Measurements from ENCODE around the gene SIGLEC12.

Gene SIGLEC12

DNA sequence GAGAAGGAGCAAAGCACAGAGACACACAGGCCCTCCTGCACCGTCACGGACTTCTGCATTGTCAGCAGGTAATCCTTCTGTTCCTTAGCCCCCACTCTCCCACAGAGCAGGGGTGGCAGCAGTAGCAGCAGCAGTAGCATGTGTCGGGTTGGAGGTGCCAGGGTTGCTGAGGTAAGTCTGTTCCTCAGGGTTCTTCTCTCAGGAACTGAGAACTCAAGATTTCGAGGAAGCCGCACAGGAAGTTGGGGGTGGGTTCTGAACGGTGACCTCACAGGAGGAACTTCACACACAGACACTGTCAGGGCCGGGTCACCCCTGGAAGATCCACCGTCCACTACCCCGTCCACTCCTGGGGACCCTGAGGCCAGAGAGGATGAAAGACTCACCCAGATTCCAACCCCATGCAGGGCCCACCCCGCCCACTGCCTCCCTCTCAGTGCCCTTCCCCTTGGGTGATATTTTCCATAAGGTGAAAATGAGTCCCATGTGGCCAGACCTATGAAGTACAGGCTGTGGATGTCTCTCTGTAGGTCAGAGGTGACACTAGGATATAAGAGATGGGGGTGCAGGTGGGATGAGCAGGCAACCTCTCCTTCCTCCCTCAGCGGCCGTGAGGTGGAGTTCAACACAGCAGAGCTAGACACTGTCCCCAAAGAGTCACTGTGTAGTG, at the start of gene SIGLEC12:
SIGLEC12 (minus strand) TSS at position 207 of the 670 bp plus-strand sequence; CDS start at position 140, 67 bp downstream.
- peak; percentile 61 for DNase-seq

DNA sequence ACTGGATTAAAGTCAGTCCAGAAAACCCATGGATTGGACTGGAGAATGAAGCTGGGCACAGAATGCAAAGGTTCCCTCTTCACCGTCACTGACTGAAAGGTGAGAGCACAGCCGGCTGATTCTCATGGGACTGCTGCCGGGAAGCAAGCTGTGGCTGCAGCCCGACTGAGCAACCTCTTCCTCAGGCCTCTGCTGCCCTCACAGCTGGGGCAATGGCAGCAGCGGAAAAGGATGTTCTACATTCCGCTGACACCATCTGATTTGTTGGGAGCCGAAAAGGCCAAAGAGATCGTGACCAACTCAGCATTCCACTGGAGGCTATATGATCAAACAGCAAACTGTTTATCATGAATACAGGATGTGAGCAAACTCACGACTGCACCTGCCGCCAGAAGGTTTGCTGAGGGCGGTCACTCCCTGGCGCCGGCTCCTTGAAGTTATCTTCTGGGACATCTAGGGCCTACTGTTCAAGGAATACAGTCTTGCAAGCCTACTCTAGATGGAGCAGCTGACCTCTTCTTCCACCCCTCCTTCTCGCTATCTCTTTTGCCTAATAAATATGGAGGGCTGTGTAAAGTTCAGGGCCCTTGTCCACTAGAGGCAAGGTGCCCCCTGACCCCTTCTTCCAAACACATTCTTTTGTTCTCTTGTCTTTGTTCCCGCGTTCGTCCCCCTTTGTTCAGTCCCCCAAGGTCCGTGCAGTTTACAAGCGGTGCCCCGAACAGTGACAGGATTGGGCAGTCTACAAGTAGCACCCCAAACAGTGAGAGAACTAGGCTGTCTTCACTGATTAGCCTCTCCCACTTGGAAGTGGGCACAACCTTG, 49.5 kb upstream of the SIGLEC12 start:
- DNase-seq, result no peak

DNA sequence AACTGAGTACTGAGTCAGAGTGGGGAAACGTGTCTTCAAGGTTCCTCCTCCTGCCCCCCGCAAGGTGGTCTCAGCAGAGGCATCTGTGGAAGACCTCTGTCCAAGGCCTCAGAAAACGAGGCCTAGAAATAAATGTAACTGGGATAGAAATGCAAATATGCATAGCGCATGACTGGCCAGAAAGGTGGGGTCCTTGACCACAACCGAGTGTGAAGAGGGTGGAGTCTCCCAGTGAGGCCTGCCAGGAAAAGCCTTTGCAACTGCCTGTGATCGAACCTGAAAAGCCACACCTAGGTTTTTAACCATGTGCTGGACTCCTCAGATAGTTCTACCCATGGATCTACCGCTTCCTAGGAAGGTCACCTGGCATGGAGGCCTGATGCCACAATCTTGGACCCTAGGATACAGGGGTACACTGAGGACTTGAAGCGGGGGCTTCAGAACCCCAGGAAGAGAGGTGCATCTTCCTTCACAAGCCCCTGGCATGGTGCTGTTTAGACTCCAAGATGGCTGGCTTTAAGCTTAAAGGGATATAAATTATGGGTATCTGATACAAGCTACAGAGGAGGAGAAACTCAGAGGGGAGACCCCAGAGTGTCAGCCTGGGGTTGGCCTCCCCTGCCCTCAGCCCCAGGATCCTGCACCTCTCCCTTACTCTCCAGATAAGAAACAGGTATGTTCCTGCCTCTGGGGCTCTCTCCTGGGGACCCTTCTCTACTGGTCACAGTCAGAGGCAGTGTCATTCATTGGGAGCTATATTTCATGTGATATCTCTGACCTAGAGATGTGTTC, 48.1 kb upstream of the SIGLEC12 start:
- DNase-seq, result no peak

DNA sequence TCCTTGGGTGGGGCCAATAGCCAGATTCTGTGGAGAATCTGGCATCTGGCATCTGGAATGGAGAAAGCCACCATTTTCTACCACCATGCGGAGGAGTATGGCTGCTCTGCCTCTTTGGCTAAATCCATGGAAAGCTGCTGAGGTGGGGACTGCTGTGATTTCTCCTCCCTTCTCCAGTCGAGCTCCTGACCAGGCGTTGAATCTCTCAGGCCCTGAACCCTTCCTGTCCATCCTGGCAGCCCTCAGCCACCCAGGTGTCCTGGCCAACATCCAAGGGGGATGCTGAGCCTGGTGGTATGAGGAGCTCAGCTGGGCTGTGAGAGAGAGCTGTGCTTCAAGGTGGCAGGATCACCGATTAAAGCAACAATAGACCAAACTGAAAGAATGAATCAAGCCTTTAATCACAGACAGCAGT, 47.3 kb upstream of the SIGLEC12 start:
- DNase-seq, result no peak

DNA sequence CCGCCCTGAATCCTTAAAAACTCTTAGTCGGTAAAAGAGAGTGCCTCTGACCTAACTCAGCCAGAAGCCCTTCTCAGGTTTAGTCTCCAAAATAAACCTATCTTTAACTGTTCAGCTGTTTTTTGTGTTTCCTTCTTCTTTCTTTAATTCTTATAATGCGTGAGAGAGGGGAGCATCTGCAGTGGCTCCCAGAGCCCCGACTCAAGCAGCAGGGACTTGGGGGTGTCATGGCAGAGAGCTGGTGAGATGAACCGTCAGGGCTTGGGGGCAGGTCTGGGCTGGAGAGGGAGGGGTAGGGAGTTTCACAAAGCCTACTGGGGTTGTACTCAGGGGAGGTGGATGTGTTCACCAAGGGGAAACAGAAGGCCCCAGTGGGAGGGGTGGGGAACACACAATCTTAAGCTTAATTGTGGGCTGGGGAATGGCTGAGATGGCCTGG, 46.6 kb upstream of the SIGLEC12 start:
- DNase-seq, result no peak

DNA sequence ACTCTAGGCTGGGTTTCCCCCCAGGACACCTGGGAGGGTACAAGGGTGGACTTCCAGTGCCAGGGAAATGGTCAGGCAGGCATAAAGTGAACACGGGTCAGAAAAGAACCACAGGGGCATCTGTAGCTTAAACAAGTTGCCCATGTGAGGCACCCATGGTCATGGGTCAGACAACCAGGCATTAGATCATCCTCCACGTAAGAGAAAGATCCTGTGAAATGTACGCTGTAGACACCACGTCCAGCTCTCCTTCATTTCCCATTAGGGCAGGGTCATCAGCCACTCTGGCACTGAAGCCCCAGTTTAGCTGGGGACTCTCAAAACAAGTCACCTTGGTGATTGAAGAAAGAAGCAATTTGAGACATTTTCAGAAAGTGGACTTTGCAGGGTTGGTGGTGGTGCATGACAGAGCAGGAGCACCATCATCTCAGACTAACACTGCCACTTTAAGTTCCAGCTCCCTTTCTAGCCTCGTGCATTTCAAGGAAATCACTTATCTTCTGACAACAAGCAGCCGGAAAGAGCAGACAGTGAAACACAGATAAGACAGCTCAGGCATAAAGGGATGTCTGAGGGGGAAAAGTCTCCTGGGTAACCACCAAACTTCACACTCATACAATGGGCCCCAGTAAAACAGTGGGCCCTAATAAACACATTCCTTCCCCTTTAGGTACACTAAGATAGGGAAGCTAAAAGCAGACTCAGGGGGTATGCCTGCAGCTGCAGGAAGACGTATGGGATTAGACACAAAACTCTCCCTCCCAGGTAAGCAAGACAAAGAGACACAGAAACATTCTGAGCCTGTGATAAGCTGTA, 46.0 kb upstream of the SIGLEC12 start:
- DNase-seq, result no peak

DNA sequence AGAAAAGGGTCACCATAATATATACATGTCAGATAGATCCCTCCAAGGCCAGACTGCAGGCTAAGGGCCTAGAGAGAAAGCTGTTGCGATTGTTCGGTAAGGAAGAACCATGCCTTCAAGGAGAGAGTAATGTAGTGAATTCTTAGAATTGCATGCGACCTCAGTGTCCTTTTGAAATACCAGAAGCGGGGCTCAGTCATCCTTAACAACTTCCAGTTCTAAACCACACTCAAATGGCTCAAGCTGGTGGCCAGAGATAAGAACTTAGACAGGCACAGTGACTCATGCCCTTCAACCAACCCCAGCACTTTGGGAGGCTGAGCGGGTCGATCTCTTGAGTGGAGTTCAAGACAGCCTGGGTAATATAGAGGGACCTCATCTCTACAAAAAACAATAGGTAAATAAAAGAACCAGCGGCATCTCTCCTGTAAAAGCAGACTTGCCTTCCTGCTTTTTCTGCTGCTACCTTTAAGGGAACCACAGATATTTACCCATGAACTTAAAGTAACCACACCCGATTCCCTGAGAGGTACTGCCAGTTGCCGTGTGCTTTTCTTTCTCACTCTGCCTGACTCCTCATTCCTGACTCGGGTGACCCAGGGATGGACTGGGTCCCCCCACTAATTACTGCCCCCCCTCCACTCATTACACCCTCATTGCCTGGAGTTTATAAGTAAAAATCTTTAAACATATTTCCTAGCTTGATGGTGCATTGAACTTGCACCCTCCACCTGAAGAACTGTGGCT, 45.2 kb upstream of the SIGLEC12 start:
- DNase-seq, result no peak

DNA sequence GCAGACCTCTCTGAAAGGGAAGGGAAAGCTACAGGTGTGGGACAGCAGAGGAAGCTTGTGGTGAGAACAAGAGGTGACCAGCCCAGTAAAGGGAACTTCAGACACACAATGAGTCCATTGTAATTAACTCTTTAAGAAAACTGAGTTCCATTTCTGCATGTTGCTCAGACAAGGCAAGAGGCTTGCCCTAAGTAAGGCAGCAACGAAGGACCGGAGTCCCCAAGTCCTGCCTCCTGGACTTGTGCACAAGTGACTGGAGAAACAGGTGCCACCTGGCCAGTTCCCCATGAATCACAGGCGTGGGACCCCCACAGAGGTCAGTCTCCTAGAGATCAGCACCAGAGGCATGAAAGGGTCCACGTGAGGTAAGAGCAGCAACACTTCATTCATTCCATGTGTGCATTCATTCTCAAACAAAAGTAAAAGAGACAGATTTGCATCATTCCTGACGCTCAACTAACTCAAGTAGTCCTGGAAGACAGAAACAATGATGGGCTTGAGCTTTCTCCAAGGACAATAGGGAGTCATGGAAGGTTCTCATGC, 44.6 kb upstream of the SIGLEC12 start:
- DNase-seq, result no peak

DNA sequence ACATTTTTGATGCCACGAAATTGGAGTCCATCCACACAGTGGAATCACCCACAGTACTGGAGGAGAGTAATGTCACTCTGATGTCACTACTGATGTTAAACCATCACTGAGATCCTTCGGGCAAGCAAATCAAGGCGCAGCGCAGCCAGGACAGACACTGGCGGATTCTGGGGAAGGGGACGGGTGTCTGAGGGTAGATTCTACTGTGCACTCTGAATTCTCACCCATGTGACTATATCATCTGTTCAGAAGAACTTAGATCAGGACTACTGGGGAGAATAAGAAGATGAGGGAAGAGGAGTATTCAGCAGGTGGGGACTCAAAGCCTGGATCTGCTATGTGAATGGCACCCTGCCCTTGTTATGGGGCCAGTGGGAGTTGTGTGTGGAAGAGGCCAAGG, 42.4 kb upstream of the SIGLEC12 start:
- DNase-seq, result no peak

DNA sequence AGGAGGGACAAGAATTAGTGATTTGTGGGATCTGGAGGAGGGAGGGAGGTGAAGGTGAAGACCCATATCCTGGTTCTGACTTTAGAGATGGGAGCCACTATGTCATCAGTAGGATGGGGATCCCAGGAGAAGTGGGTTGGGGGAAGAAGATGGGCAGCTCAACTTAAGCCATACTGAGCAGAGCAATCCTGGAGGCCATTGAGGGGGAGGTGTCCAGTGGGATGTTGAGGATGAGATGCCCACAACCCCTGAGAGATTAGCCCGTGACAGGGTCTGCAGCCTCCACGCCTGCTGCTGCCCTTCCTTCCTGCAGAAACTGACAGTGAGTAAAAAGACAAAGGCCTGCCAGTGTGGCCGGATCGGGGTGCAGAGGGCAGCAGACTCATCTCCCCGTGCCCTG, 41.1 kb upstream of the SIGLEC12 start:
- DNase-seq, result no peak

DNA sequence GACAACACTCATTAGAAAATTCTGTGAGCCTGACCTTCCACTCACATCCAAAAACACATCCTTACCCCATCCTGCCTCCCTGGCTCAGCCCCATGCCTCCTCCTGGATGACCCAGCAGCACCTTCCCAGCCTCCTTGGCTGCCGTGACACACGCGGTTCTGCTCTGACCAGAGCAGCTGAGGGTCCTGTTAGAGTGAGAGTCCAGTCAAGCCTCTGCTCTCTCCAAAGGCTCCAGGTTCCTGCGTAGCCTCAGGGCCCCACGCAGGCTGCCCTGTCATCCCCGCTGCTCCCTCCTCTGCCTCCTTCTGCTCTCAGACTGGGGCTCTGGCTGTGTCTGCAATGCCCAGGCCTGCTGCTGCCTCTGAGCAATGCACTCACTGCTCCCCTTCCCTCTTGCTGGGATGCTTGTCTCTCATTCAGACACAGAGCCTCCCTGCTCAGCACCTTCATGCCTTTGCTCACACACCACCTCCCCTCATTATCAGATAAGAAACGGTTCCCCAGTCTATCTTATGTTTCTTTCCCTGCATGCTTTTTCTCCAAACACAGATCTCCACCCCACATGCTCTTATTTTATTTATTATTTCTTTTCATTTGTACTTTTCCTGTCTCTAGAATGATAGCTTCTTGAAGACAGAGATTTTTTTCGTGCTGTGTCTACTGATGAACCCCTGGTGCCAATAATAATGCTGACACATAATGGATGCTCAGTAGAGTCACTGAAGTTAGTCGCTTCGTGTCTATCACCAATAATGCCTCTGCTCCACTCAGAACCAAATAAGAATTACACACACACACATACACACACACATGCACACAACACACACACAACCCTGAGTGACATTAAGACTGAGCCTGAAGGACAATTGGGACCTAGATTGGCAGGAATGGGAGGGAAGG, 40.1 kb upstream of the SIGLEC12 start:
- DNase-seq, result no peak

DNA sequence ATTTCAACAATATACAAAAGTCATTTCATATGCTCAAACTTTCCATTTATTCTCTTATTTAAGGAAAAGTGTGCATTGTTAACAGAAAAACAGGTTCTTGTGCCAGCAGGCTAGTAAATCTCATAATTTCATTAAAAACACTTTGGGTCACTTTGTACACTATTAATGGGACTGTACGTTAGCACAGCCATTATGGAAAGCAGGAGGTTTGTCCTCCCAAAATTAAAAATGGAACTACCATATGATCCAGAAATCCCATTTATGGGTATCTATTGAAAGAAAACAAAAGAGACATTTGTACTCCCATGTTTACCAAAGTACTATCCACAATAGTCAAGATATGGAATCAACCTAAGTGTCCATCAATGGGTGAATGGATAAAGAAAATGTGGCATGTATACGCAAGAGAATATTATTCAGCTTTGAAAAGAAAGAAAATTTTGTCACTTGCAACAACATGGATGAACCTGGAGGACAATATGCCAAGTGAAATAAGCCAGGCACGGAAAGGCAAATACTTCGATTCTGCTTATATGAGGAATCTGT, 38.3 kb upstream of the SIGLEC12 start:
- no peak for DNase-seq

DNA sequence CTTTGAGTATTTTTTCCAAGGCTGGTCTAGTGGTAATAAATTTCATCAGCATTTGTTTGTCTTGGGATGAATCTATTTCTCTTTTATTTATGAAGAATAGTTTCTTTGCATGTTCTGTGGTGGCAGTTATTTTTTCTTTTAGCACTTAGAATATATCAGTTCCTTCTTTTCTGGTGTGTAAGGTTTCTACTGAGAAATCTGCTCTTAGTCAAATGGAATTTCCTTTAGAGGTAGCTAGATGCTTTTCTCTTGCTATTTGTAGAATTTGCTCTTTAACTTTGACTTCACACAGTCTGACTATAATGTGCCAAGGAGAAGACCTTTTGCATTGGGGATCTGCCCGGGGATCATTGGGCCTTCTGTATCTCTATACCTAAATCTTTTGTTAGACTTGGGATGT, 33.9 kb upstream of the SIGLEC12 start:
- DNase-seq, result no peak

DNA sequence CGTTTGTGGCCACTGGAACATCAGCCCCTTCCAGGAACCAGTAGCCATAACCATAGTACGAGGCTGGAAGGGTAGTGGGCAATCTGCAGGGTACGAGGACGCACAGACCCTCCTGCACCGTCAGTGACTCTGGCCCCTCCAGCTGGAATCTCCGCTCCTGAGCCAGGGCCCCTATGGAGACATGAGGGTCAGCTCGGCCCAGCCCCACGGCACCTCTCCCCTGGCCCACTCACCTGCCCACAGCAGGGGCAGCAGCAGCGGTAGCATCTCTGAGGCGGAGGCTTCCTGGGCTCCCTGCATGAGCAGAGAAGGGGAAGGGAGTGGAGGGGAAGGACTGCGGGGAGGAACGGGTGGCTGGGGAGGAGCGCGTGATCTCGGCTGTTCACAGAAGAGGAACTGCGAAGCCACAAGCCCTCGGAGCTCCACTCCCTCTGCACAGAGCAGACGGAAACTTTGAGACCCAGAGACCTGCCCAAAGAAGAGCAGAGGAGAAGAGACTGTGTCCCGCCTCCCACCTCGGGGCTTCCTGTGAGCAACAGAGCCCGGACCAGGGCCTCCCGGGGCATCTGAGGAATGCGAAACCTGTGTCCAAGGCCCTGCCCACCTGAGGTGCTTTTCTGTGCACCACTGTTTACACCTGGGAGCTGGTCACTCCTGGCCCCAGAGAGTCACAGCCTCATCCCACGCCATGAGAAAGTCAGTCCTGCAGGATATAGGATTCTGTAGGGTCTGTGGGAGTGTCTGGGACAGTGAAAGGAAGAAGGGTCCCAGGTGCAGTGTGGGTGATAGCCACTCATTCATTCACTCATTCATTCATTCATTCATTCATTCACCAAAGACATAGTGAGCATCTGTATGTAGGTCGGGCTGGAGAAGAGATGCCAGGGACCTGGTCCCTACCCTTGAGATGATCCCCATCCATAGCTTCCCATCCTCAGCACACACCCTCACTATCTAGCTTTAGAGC, 30.0 kb upstream of the SIGLEC12 start, which contains the start of gene SIGLEC6:
SIGLEC6 (minus strand) TSS at position 322 of the 967 bp plus-strand sequence; CDS start at position 300, 22 bp downstream.
- DNase-seq, result peak; percentile 64

DNA sequence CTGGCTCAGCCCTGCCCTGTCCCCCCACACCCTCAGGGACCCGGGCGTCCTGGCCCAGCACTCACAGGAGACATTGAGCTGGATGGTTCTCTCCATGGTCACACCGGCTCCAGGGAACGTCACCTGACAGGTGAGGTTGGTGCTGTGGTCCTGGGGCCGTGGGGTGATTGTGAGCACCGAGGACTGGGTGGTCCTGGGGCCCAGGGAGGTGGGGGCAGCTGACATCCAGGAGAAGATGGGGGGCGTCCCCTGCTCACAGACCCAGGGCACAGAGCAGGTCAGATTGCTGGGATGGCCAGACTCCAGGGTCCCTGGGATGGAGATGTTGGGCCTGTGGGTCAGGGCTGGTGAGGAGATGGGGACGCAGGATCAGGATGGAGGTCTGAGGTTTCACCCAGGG, 29.0 kb upstream of the SIGLEC12 start:
- DNase-seq, result peak; percentile 48

DNA sequence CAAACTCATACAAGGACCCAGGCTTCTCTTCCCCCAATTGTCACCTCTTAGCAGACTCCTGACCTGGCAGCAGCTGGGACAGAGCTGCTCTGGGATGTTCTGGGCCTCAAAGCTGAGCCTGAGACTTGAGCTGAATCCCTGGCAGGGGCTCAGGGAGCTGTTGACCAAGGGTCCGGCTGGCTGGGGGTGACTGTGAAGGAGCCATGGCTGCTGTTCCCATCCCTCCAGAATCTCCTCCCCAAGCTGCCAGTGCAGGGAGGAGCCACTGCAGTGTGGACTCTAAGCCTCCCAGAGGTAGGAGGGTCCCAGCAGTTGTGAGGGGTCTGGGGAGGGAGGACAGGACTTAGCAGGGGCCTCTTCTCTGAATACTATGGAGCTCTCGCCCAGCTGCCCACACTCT, 27.7 kb upstream of the SIGLEC12 start:
- DNase-seq, result peak; percentile 40

DNA sequence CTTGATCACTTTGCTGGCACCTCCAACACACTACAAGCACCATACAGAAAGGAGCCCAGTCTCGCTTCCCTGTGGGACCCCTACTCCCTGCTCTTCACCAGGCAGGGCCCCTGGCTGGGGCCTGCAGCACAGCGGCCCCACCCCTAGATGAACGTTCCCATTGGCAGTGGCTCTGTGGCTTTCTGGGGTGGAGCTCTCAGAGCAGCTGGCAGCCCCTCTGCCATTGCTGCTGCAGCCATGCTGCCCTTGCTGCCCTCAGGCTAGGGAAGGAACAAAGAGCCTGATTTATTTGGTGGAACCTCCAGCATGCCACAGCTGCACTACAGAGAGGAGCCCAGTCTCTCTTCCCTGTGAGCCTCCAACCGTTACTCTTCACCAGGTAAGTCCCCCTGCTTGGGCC, 24.1 kb upstream of the SIGLEC12 start:
- no peak for DNase-seq

DNA sequence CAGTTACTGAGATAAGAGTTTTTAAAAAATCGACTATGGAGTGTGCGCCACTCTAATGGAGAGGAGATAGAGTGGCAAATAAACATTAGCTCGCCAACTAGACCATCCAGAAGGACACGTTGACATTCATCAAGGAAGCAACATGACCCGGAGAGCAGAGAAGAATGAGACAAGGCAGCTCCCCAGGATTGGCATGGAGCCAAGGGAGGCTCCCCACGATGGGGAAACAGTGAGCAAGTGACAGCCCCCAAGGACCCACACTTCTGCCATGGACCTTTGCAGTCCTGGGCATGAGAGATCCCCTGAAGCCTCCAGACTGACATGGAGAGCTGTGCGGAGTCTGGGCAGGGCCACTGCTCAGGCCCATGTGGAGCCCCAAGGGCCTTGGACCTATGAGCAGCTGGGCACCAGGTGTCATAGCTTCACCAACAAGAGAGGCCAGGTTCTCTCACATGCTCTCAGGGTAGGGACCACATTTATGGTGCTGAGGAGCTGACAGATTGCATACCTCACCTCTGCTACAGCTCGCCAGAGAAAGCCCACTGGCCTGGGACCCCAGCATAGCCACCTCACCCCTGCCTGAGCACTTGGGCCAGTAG, 23.2 kb upstream of the SIGLEC12 start:
- peak; percentile 47 for DNase-seq
